ENCODE measurements around the gene SLCO2A1. TPM values are rescaled to one million over a fixed set of nuclear protein-coding genes. Genes with fewer than 3 reads are reported as not detected.

The SLCO2A1 gene
- total and polyA plus RNA-seq, 2 donors: 1.5 to 3.9 TPM

DNA sequence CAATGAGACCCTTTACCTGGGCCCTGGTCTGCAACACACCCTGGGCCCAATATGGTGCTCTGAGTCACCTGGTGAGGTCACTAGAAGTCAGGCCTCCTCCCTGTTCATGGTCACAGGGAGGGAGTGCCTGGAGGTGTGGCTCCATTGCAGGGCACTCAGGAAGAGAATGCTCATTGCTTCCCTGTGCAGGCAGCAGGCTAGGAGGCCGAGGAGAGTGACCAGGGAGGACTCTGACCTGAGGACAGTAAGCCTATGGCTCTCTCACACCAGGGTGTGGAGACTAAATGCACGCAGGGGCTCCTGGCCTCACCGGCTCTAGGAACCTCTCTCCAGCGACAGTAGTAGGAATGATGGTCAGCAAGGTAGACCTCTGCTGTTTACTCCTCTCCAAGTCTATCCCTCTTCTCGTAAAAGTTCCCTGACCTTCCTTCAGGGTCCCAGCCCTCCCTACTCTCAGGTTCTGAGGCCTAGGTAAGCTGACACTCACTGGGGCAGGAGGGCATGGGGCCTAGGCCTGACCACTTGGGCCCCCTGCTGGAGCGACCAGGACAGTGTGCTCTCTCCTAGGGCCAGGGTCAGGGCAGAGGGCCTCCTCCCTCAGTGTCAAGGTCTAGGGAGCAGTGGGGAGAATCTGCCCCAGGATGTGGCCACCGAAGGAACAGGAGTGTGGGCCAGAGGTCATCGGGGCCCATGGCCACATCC lies 9.6 kb upstream of the SLCO2A1 start:
- WGBS: 97% methylated on average over 8 of the region's 8 CpGs
- DNase-seq (ENCODE audit: low read depth in 6 of 9, low spot score in 9 of 9): no peak
- H3K27ac ChIP-seq (ENCODE audit: low read depth in 1 of 2, low read length in 1 of 2): no peak overlapping the region

DNA sequence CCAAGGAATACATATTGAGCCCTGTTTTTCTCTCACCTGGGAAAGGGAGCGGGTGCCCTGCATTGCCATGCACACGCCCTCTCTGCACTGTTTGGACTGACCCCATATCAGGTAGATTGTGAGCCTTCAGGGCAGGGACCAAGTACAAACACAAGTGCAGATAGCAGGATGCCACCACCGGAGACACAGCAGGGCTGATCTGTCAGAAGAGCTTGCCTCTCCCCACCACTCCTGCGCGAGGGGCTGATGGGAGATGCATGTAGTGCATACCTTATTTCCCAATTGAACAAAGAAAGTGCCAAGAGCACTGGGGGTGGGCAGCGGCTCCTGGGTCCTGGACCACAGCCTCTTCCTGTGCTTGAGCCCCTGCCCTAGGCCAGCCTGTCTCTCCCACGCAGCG lies 9.0 kb upstream of the SLCO2A1 start:
- no peak for DNase-seq (ENCODE audit: low read depth in 6 of 9, low spot score in 9 of 9)

More for the DNA sequence above, 9.6 kb upstream of the SLCO2A1 start:
- Histone ChIP-seq H3K36me3 (ENCODE audit: control insufficient read depth in 2 of 2, insufficient read depth in 2 of 2, low read length in 1 of 2) (no peaks in the 10 kb centered on the region), H3K4me1 (ENCODE audit: control insufficient read depth in 2 of 2, insufficient read depth in 2 of 2, low read length in 2 of 2) (no peaks in the 10 kb centered on the region), H3K9me3 (ENCODE audit: control insufficient read depth in 2 of 2, insufficient read depth in 1 of 2, low read length in 1 of 2) (no peaks in the 10 kb centered on the region), H3K27me3 (ENCODE audit: control insufficient read depth in 2 of 2, insufficient read depth in 1 of 2, low read length in 1 of 2) (no peaks in the 10 kb centered on the region), H3K4me3 (ENCODE audit: low read length in 2 of 2) (no peak overlapping the region)

GRCh38 chr3:134038071-134038491 lies 8.4 kb upstream of the SLCO2A1 start:
- no peaks in the 10 kb centered on the region for H3K4me1 ChIP-seq (ENCODE audit: control insufficient read depth in 2 of 2, insufficient read depth in 2 of 2, low read length in 2 of 2)
- 78% methylated on average over 10 of the region's 10 CpGs for WGBS
- H3K27me3 ChIP-seq (ENCODE audit: control insufficient read depth in 2 of 2, insufficient read depth in 1 of 2, low read length in 1 of 2): no peaks in the 10 kb centered on the region
- DNase-seq (ENCODE audit: low read depth in 6 of 9, low spot score in 9 of 9): no peak
- no peaks in the 10 kb centered on the region for H3K9me3 ChIP-seq (ENCODE audit: control insufficient read depth in 2 of 2, insufficient read depth in 1 of 2, low read length in 1 of 2)
- H3K36me3 ChIP-seq (ENCODE audit: control insufficient read depth in 2 of 2, insufficient read depth in 2 of 2, low read length in 1 of 2): no peaks in the 10 kb centered on the region
- H3K4me3 ChIP-seq (ENCODE audit: low read length in 2 of 2): no peak overlapping the region
- no peak overlapping the region for H3K27ac ChIP-seq (ENCODE audit: low read depth in 1 of 2, low read length in 1 of 2)

More for the DNA sequence above, 9.0 kb upstream of the SLCO2A1 start:
- no peak overlapping the region for H3K27ac ChIP-seq (ENCODE audit: low read depth in 1 of 2, low read length in 1 of 2)
- H3K4me3 ChIP-seq (ENCODE audit: low read length in 2 of 2): no peak overlapping the region
- no peaks in the 10 kb centered on the region for H3K4me1 ChIP-seq (ENCODE audit: control insufficient read depth in 2 of 2, insufficient read depth in 2 of 2, low read length in 2 of 2)
- WGBS: 97% methylated on average over 8 of the region's 8 CpGs
- no peaks in the 10 kb centered on the region for H3K36me3 ChIP-seq (ENCODE audit: control insufficient read depth in 2 of 2, insufficient read depth in 2 of 2, low read length in 1 of 2)
- no peaks in the 10 kb centered on the region for H3K27me3 ChIP-seq (ENCODE audit: control insufficient read depth in 2 of 2, insufficient read depth in 1 of 2, low read length in 1 of 2)
- H3K9me3 ChIP-seq (ENCODE audit: control insufficient read depth in 2 of 2, insufficient read depth in 1 of 2, low read length in 1 of 2): no peaks in the 10 kb centered on the region

- no peak for DNase-seq (ENCODE audit: low read depth in 6 of 9, low spot score in 9 of 9)
- WGBS: 88% methylated on average over 5 of the region's 5 CpGs
These were observed 7.4 kb upstream of the SLCO2A1 start for GRCh38 chr3:134037168-134037567.

DNA sequence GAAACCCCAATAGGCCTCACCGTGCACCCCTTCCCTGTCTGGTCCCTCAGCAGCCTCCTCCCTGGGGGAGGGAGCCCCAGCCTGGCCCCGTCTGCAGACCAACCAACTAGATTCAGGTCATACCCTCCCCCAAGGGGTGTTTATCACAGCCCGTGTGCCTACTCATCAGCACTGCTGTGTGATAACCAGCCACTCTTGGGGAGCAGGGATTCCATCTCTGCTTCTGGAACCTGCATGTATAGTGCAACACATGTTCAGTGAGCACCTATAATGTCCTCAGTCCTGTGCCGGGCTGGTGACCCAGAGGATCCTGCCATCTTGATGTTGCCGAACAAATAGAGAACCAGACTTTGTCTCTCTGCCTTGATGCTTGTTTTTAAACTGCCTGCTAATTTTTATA lies 6.6 kb upstream of the SLCO2A1 start:
- 95% methylated on average over 5 of the region's 5 CpGs for WGBS
- Histone ChIP-seq H3K27ac (ENCODE audit: low read depth in 1 of 2, low read length in 1 of 2) (no peak overlapping the region), H3K4me3 (ENCODE audit: low read length in 2 of 2) (no peak overlapping the region), H3K4me1 (ENCODE audit: control insufficient read depth in 2 of 2, insufficient read depth in 2 of 2, low read length in 2 of 2) (no peaks in the 10 kb centered on the region), H3K9me3 (ENCODE audit: control insufficient read depth in 2 of 2, insufficient read depth in 1 of 2, low read length in 1 of 2) (no peaks in the 10 kb centered on the region), H3K36me3 (ENCODE audit: control insufficient read depth in 2 of 2, insufficient read depth in 2 of 2, low read length in 1 of 2) (no peaks in the 10 kb centered on the region), H3K27me3 (ENCODE audit: control insufficient read depth in 2 of 2, insufficient read depth in 1 of 2, low read length in 1 of 2) (no peaks in the 10 kb centered on the region)
- no peak for DNase-seq (ENCODE audit: low read depth in 6 of 9, low spot score in 9 of 9)

More at GRCh38 chr3:134037168-134037567, 7.4 kb upstream of the SLCO2A1 start:
- no peaks in the 10 kb centered on the region for H3K9me3 ChIP-seq (ENCODE audit: control insufficient read depth in 2 of 2, insufficient read depth in 1 of 2, low read length in 1 of 2)
- no peak overlapping the region for H3K4me3 ChIP-seq (ENCODE audit: low read length in 2 of 2)
- no peaks in the 10 kb centered on the region for H3K4me1 ChIP-seq (ENCODE audit: control insufficient read depth in 2 of 2, insufficient read depth in 2 of 2, low read length in 2 of 2)
- no peaks in the 10 kb centered on the region for H3K36me3 ChIP-seq (ENCODE audit: control insufficient read depth in 2 of 2, insufficient read depth in 2 of 2, low read length in 1 of 2)
- H3K27me3 ChIP-seq (ENCODE audit: control insufficient read depth in 2 of 2, insufficient read depth in 1 of 2, low read length in 1 of 2): no peaks in the 10 kb centered on the region
- no peak overlapping the region for H3K27ac ChIP-seq (ENCODE audit: low read depth in 1 of 2, low read length in 1 of 2)

DNA sequence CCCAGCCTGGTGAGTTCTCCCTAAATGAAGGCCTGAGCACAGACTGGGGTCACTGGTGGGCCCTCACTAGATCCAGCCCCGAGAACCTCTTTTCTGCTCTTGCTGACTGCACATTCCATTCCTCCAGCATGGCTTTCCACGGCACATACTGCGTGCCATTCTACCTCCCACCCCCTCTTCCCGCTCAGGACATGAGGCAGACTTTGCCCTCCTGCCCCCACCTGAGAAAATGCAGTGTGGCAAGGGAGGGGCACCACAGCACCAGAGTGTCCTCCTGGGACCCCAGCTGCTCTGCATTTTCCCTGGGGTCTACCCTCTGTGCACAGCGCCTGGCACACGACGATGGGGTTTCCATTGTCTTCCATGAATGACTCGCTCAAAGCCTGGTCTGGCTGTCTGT lies 6.1 kb upstream of the SLCO2A1 start:
- Histone ChIP-seq H3K27me3 (ENCODE audit: control insufficient read depth in 2 of 2, insufficient read depth in 1 of 2, low read length in 1 of 2) (peaks cover 2 to 4% of the 10 kb centered on the region in 2 donors), H3K4me3 (ENCODE audit: low read length in 2 of 2) (no peak overlapping the region), H3K4me1 (ENCODE audit: control insufficient read depth in 2 of 2, insufficient read depth in 2 of 2, low read length in 2 of 2) (no peaks in the 10 kb centered on the region), H3K27ac (ENCODE audit: low read depth in 1 of 2, low read length in 1 of 2) (no peak overlapping the region), H3K9me3 (ENCODE audit: control insufficient read depth in 2 of 2, insufficient read depth in 1 of 2, low read length in 1 of 2) (no peaks in the 10 kb centered on the region), H3K36me3 (ENCODE audit: control insufficient read depth in 2 of 2, insufficient read depth in 2 of 2, low read length in 1 of 2) (no peaks in the 10 kb centered on the region)
- 97% methylated on average over 8 of the region's 8 CpGs for WGBS
- no peak for DNase-seq (ENCODE audit: low read depth in 6 of 9, low spot score in 9 of 9)

GRCh38 chr3:134034005-134034785 lies 4.5 kb upstream of the SLCO2A1 start:
- Histone ChIP-seq H3K27me3 (ENCODE audit: control insufficient read depth in 2 of 2, insufficient read depth in 1 of 2, low read length in 1 of 2) (peaks cover 9 to 19% of the 10 kb centered on the region in 2 donors), H3K4me3 (ENCODE audit: low read length in 2 of 2) (no peak overlapping the region), H3K4me1 (ENCODE audit: control insufficient read depth in 2 of 2, insufficient read depth in 2 of 2, low read length in 2 of 2) (peaks cover 0 to 6% of the 10 kb centered on the region in 2 donors), H3K27ac (ENCODE audit: low read depth in 1 of 2, low read length in 1 of 2) (no peak overlapping the region), H3K36me3 (ENCODE audit: control insufficient read depth in 2 of 2, insufficient read depth in 2 of 2, low read length in 1 of 2) (no peaks in the 10 kb centered on the region), H3K9me3 (ENCODE audit: control insufficient read depth in 2 of 2, insufficient read depth in 1 of 2, low read length in 1 of 2) (no peaks in the 10 kb centered on the region)
- DNase-seq (ENCODE audit: low read depth in 6 of 9, low spot score in 9 of 9): no peak
- 96% methylated on average over 6 of the region's 6 CpGs for WGBS

DNA sequence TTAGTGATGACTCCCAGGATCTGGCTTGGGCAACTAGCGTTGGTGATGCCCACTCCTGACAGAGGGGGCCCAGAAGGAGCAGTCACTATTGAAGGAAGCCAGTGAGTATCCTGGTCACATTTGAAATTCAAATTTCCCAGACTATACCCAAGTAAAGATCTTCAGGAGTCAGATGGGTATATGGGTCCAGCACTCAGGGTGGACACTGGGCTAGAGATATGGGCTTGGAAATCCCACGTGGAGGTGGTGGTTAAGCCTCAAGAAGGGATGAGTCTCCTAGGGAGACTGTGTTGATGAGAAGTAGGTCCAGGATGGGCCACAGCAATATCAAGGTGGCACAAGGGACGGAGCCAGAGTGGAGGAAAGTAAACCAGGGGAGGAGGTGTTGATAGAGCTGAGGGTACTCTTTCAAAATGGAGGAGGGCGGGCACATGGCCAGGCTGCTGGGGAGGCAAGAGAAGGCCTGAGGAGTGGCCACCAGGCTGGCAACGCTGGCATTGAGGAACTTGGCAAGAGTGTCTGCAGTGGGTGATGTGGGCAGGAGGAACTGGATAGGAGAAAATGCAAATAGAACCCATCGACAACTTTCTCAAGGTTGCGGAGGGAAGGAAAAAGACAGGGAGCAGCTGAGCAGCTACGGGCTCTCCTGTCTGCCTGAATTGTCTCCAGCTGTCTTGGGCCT lies 3.7 kb upstream of the SLCO2A1 start:
- H3K4me3 ChIP-seq (ENCODE audit: low read length in 2 of 2): no peak overlapping the region
- no peak overlapping the region for H3K27ac ChIP-seq (ENCODE audit: low read depth in 1 of 2, low read length in 1 of 2)
- 89% methylated on average over 8 of the region's 8 CpGs for WGBS
- peaks cover 16 to 26% of the 10 kb centered on the region in 2 donors for H3K27me3 ChIP-seq (ENCODE audit: control insufficient read depth in 2 of 2, insufficient read depth in 1 of 2, low read length in 1 of 2)
- H3K36me3 ChIP-seq (ENCODE audit: control insufficient read depth in 2 of 2, insufficient read depth in 2 of 2, low read length in 1 of 2): no peaks in the 10 kb centered on the region
- no peaks in the 10 kb centered on the region for H3K9me3 ChIP-seq (ENCODE audit: control insufficient read depth in 2 of 2, insufficient read depth in 1 of 2, low read length in 1 of 2)
- H3K4me1 ChIP-seq (ENCODE audit: control insufficient read depth in 2 of 2, insufficient read depth in 2 of 2, low read length in 2 of 2): peaks cover 0 to 11% of the 10 kb centered on the region in 2 donors
- no peak for DNase-seq (ENCODE audit: low read depth in 6 of 9, low spot score in 9 of 9)
